ENCODE results near the gene RBM33. TPM values are rescaled to one million over a fixed set of nuclear protein-coding genes. Genes with fewer than 3 reads are reported as not detected.
A peak's percentile ranks its signal among the peaks of the same experiment; 100 is the strongest.

The RBM33 gene
- total and polyA plus RNA-seq, 9 of the 15 experiments (the other 6 are each of a cell fraction or from before 2014, with no cell fraction given), result 4.4 to 80.7 (median 27.3) TPM

- TF ChIP-seq NR0B1 (IDR thresholded peaks at IDR 0.05; ENCODE audit: partially characterized antibody) (no peak), ZNF24 (IDR thresholded peaks at IDR 0.05) (no peak), GTF2E2 (tag; IDR thresholded peaks at IDR 0.05) (no peak), ARID1B (IDR thresholded peaks at IDR 0.05) (peak; percentile 79), ZNF507 (tag; conservative IDR thresholded peaks at IDR 0.05) (no peak), NCOA2 (IDR thresholded peaks at IDR 0.05; ENCODE audit: partially characterized antibody in 2 of 2) (no peak), CREM (IDR thresholded peaks at IDR 0.05; ENCODE audit: low read depth) (no peak), ZBTB1 (CRISPR knock-in tag; IDR thresholded peaks at IDR 0.05; ENCODE audit: borderline replicate concordance, low read depth) (no peak), BDP1 (IDR thresholded peaks at IDR 0.05; ENCODE audit: insufficient read depth, insufficient read length) (no peak), FOXA3 (CRISPR knock-in tag; conservative IDR thresholded peaks at IDR 0.05 in 1 of 2, IDR thresholded peaks at IDR 0.05 in 1 of 2) (no peak), MAFF (IDR thresholded peaks at IDR 0.05; ENCODE audit: low read length) (peak; percentile 26; the same call in 1 of the 2 replicates), IRF9 (tag; IDR thresholded peaks at IDR 0.05) (no peak), MCM7 (IDR thresholded peaks at IDR 0.05) (no peak), ELF4 (CRISPR knock-in tag; IDR thresholded peaks at IDR 0.05) (no peak), ZNF778 (CRISPR knock-in tag; IDR thresholded peaks at IDR 0.05) (no peak), ZNF395 (CRISPR knock-in tag; IDR thresholded peaks at IDR 0.05) (no peak), CHD1 (IDR thresholded peaks at IDR 0.05; ENCODE audit: low read length) (peak; percentile 63), SMARCA4 (IDR thresholded peaks at IDR 0.05) (peak; percentile 88), RREB1 (CRISPR knock-in tag; IDR thresholded peaks at IDR 0.05) (no peak)
Observed at GRCh38 chr7:155660059-155660757, 15.7 kb downstream of the RBM33 start (continued).

All from K562 (cell line).